ENCODE measurements around the gene SFTA2.

GRCh38 chr6:30890646-30891449, 41.1 kb downstream of the SFTA2 start:
- TF ChIP-seq ZFX (IDR thresholded peaks at IDR 0.05; ENCODE audit: borderline replicate concordance), result no peak
- TF ChIP-seq CTCF (IDR thresholded peaks at IDR 0.05), result no peak
